Stimulated activated CD4-positive, alpha-beta T cell treated with anti-CD3 and anti-CD28 coated beads, Interleukin-4, amount 100 ng/mL, for 24 hours (primary cell): ENCODE results near the gene CELSR1.
"Not testable (repeated sequence)": the region's sequence is repeated elsewhere in the genome, so short reads cannot be mapped to it uniquely, and the experiment has no call there.

ENCODE experiments used
- DNase-seq: peaks from one replicate; pipeline ENCODE4 v3.0.0-alpha.2; 2020

The CELSR1 gene

GRCh38 chr22:46478083-46478551, 59.3 kb downstream of the CELSR1 start:
- DNase-seq: no peak

- no peak for DNase-seq
Observed at GRCh38 chr22:46476547-46476941, 60.9 kb downstream of the CELSR1 start.

GRCh38 chr22:46473896-46474557, 63.4 kb downstream of the CELSR1 start:
- no peak for DNase-seq

- no peak for DNase-seq
Observed at GRCh38 chr22:46473021-46473779, 64.2 kb downstream of the CELSR1 start.

- DNase-seq: no peak
Observed at GRCh38 chr22:46472722-46473016, 64.8 kb downstream of the CELSR1 start.

GRCh38 chr22:46471901-46472721, 65.3 kb downstream of the CELSR1 start:
- no peak for DNase-seq

GRCh38 chr22:46471330-46471729, 66.1 kb downstream of the CELSR1 start:
- DNase-seq: not testable (repeated sequence)

GRCh38 chr22:46469711-46470110, 67.7 kb downstream of the CELSR1 start:
- no peak for DNase-seq

- DNase-seq: no peak
Observed at GRCh38 chr22:46467006-46467405, 70.4 kb downstream of the CELSR1 start.

- no peak for DNase-seq
Observed at GRCh38 chr22:46466255-46466676, 71.2 kb downstream of the CELSR1 start.

- DNase-seq: no peak
Observed at GRCh38 chr22:46465793-46466192, 71.6 kb downstream of the CELSR1 start.

- DNase-seq: no peak
Observed at GRCh38 chr22:46465345-46465720, 72.1 kb downstream of the CELSR1 start.

GRCh38 chr22:46464701-46465344, 72.6 kb downstream of the CELSR1 start:
- no peak for DNase-seq

GRCh38 chr22:46464296-46464695, 73.1 kb downstream of the CELSR1 start:
- no peak for DNase-seq

GRCh38 chr22:46463435-46464227, 73.8 kb downstream of the CELSR1 start:
- DNase-seq: no peak

GRCh38 chr22:46462726-46463371, 74.6 kb downstream of the CELSR1 start:
- DNase-seq: no peak

- no peak for DNase-seq
Observed at GRCh38 chr22:46461566-46462180, 75.7 kb downstream of the CELSR1 start.

GRCh38 chr22:46460857-46461256, 76.6 kb downstream of the CELSR1 start:
- DNase-seq: no peak

GRCh38 chr22:46459347-46460065, 77.9 kb downstream of the CELSR1 start:
- no peak for DNase-seq

- no peak for DNase-seq
Observed at GRCh38 chr22:46458525-46458924, 78.9 kb downstream of the CELSR1 start.
